Myocyte (in vitro differentiated cells): ENCODE data around the gene ANTXR1. TPM values are rescaled to one million over a fixed set of nuclear protein-coding genes. Genes with fewer than 3 reads are reported as not detected.

Experiments
- microRNA-seq: library from miRNA; unstranded; fragments of <30 nt; microRNA quantifications from one replicate; pipeline ENCODE4, GENCODE V29; 2016
- total RNA-seq: library from RNA; depleted of rRNA; stranded (reverse); fragments of >200 nt; gene quantifications from 2 replicates; pipeline ENCODE4 v1.2.3, GENCODE V29; 2014

ANTXR1 gene
- total RNA-seq, 1 donor from 2014 or later, result 94.7 TPM

Small RNA genes within 50 kb of the gene (microRNA-seq; reads per million reads assigned to microRNA genes)
- 4.4 reads per million, percentile 18 among the genes with 10 or more reads in this experiment for gene MIR3126

Other genes with a start within 250 kb of the ANTXR1 start
- gene BMP10, start 141.8 kb upstream of the ANTXR1 start, total RNA-seq, result 0.11 TPM in 1 of 2 replicates, not detected in the other
- not detected in 2 replicates for gene GKN2, start 60.3 kb upstream of the ANTXR1 start, total RNA-seq
- gene GKN1, start 38.5 kb upstream of the ANTXR1 start, total RNA-seq, result not detected in 2 replicates